ENCODE data around the gene TRIM43B.
"Not testable (repeated sequence)": the region's sequence is repeated elsewhere in the genome, so short reads cannot be mapped to it uniquely, and the experiment has no call there.

Gene TRIM43B

GRCh38 chr2:95514718-95515117 lies 30.2 kb upstream of the TRIM43B start:
- no peak for DNase-seq (ENCODE audit: low read depth)
- TF ChIP-seq CTCF (IDR thresholded peaks at IDR 0.05; ENCODE audit: control insufficient read depth, insufficient read depth, low read depth, low read length, missing control alignments), result no peak
- H3K4me3 ChIP-seq (ENCODE audit: control insufficient read depth, low read depth, low read length), result no peak overlapping the region

DNA sequence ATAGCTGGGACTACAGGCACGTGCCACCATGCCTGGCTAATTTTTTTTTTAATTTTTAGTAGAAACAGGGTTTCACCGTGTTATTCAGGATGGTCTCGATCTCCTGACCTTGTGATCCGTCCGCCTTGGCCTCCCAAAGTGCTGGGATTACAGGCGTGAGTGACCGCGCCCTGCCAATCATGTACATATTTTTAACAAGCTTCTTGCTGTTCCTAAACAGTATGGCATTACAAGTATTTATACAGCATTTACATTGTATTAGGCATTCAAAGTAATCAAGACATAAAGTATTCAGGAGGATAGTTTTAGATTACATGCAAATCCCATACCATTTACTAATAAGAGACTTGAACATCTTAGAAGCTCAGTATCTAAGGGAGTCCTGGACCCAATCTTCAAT lies 29.7 kb upstream of the TRIM43B start:
- not testable (repeated sequence) for H3K4me3 ChIP-seq (ENCODE audit: control insufficient read depth, low read depth, low read length); DNase-seq (ENCODE audit: low read depth)

DNA sequence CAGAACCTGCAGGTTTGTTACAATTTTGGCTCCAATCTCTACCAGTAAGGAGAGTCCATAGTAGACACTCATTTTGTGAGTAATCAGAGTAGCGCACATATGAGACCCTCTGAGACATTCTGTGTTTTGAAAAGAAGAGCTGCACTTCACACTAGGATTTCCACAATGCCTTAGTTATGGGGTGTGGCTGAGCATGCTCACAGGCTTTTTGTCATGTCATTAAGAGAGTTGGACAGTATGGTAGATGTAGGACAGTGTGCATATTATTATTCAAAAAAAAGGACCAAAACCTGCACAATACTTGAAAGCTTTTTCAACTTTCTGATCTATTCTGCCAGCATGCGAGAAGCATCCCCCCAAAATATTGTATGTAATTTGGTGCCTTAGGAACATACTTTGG lies 24.9 kb upstream of the TRIM43B start:
- TF ChIP-seq CTCF (IDR thresholded peaks at IDR 0.05; ENCODE audit: control insufficient read depth, insufficient read depth, low read depth, low read length, missing control alignments), result no peak
- no peak overlapping the region for H3K4me3 ChIP-seq (ENCODE audit: control insufficient read depth, low read depth, low read length)
- DNase-seq (ENCODE audit: low read depth), result no peak

GRCh38 chr2:95505222-95505621 lies 20.7 kb upstream of the TRIM43B start:
- no peak for TF ChIP-seq CTCF (IDR thresholded peaks at IDR 0.05; ENCODE audit: control insufficient read depth, insufficient read depth, low read depth, low read length, missing control alignments)
- no peak overlapping the region for H3K4me3 ChIP-seq (ENCODE audit: control insufficient read depth, low read depth, low read length)
- DNase-seq (ENCODE audit: low read depth), result no peak

DNA sequence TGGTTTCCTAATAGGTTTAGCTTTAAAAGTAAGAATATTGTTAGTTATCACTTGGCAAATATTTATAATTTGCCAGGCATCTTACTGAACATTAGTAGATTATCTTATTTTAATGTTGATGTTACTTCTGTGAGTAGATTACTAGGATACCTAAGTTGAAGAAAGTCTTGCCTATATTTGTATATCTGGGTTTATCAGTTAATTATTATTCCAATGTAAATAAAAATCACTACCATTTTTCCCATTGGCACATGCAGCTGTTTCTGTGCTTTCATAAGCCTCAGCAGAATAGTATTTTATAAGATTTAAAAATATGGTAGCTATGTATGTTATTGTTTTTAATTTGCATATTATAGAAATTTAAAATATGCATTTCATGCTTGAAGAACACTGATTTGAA lies 16.3 kb upstream of the TRIM43B start:
- no peak for DNase-seq (ENCODE audit: low read depth)
- H3K4me3 ChIP-seq (ENCODE audit: control insufficient read depth, low read depth, low read length), result no peak overlapping the region
- no peak for TF ChIP-seq CTCF (IDR thresholded peaks at IDR 0.05; ENCODE audit: control insufficient read depth, insufficient read depth, low read depth, low read length, missing control alignments)

GRCh38 chr2:95492076-95492475 lies 7.5 kb upstream of the TRIM43B start:
- DNase-seq (ENCODE audit: low read depth); H3K4me3 ChIP-seq (ENCODE audit: control insufficient read depth, low read depth, low read length): not testable (repeated sequence)

DNA sequence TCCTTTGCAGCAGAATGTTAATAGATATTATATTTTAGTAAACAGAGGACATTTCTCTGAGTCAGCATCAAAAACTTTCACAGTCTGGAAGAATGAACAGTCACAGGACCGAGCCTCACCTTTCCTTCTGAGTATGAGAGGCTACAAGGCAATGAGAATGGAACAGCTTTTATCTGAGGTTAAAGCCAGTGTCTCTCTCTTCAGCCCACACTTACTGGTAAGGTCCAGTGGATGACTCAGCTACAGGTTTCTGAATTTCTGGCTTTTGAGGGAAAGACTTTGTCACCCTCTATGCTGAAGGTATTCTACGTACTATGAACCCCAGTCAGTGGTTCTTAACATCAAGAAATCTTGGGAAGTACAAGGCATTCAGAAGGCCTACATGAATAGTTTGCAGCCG lies 9.5 kb downstream of the TRIM43B start:
- not testable (repeated sequence) for H3K4me3 ChIP-seq (ENCODE audit: control insufficient read depth, low read depth, low read length); DNase-seq (ENCODE audit: low read depth)

- not testable (repeated sequence) for DNase-seq (ENCODE audit: low read depth); H3K4me3 ChIP-seq (ENCODE audit: control insufficient read depth, low read depth, low read length)
Measured at GRCh38 chr2:95467984-95468383, 16.6 kb downstream of the TRIM43B start.

DNA sequence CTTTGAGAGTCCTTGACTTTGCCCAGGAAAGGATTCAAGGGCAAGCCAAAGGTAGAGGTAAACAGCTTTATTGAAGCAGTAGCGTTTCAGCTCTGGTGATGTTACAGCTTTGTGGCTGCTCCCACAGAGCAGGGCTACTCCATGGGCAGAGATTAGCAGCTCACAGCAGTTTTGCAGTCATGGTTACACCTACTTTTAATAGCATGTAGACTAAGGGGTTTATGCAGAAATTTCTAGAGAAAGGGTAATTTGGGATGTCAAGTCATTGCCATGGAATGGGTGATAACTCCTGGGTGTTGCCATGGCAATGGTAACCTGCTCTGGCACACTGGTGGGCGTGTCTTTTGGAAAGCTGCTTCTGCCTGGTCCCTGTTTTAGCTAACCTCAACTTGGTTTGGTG lies 18.0 kb downstream of the TRIM43B start:
- not testable (repeated sequence) for DNase-seq (ENCODE audit: low read depth); H3K4me3 ChIP-seq (ENCODE audit: control insufficient read depth, low read depth, low read length)

- DNase-seq (ENCODE audit: low read depth); H3K4me3 ChIP-seq (ENCODE audit: control insufficient read depth, low read depth, low read length): not testable (repeated sequence)
Measured at GRCh38 chr2:95463292-95463691, 21.3 kb downstream of the TRIM43B start.

GRCh38 chr2:95445317-95445716 lies 39.2 kb downstream of the TRIM43B start:
- not testable (repeated sequence) for H3K4me3 ChIP-seq (ENCODE audit: control insufficient read depth, low read depth, low read length); DNase-seq (ENCODE audit: low read depth)

GRCh38 chr2:95442474-95443099 lies 42.0 kb downstream of the TRIM43B start:
- H3K4me3 ChIP-seq (ENCODE audit: control insufficient read depth, low read depth, low read length); DNase-seq (ENCODE audit: low read depth): not testable (repeated sequence)

DNA sequence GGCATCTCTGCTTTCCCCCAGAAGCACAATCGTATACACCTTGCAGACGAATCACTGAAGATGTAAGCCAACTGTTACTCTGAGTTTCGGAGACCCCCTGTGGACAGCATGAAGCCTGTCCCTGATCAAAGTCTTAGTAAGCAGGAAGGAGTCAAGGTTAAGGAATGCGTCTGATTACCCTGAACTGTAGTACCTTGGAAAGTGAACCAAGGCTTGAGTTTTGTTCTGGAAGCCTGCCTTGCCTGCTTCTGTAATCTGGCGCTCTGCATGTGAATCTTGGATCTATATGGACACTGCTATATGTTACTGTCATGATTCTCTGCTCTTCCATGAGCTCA lies 48.7 kb downstream of the TRIM43B start:
- not testable (repeated sequence) for DNase-seq (ENCODE audit: low read depth); H3K4me3 ChIP-seq (ENCODE audit: control insufficient read depth, low read depth, low read length)

GRCh38 chr2:95435162-95435871 lies 49.2 kb downstream of the TRIM43B start:
- H3K4me3 ChIP-seq (ENCODE audit: control insufficient read depth, low read depth, low read length); DNase-seq (ENCODE audit: low read depth): not testable (repeated sequence)
